ENCODE measurements around the gene PDSS2. TPM values are rescaled to one million over a fixed set of nuclear protein-coding genes. Genes with fewer than 3 reads are reported as not detected.

Gene PDSS2
- total and polyA plus RNA-seq, 4 donors, result 10.5 to 20.9 (median 16.0) TPM

DNA sequence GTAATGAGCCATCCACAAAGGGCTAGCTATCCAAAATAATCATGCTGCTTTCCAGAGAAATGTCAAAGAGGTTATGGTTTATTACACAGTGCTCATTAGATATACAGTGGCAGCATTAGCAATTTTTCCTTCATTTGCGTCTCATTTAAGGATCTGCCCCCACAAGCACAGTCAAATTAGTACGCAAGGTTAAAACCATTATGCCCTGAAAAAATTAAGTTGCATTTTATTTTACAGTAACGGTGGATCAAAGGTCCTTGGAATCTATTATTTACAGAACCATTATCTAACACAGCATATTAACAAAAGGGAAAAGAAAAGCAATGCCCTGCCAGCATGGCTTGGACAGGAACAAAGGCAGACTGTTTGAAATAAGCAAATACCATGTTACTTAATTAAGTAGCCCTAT, 144.8 kb downstream of the PDSS2 start:
- no peaks in the 10 kb centered on the region for H3K36me3 ChIP-seq (ENCODE audit: control insufficient read depth in 4 of 4, insufficient read depth in 3 of 4, low read depth in 1 of 4, low read length in 3 of 4)
- H3K4me3 ChIP-seq (ENCODE audit: low read depth in 1 of 3, low read length in 3 of 3), result no peak overlapping the region
- 73% methylated on average over 3 of the region's 3 CpGs for WGBS

DNA sequence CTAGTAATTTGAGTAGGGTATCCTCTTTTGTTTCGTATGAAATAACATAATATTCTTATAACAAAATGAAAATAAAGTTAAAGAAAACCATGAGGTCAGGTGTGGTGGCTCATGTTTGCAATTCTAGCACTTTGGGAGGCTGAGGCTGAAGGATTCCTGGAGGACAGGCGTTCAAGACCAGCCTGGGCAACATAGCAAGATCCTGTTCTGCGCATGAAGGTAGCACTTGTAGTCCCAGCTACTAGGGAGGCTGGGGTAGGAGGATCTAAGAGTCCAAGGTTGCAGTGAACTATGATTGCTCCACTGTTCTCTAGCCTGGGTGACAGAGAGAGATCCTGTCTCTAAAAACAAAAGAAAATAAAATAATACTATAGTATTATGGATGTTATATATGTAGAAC, 145.6 kb downstream of the PDSS2 start:
- Histone ChIP-seq H3K9ac (ENCODE audit: low read depth in 1 of 2, low read length in 2 of 2) (no peak overlapping the region), H3K36me3 (ENCODE audit: control insufficient read depth in 4 of 4, insufficient read depth in 3 of 4, low read depth in 1 of 4, low read length in 3 of 4) (no peaks in the 10 kb centered on the region), H3K27ac (ENCODE audit: low read depth in 1 of 2, low read length in 2 of 2) (no peak overlapping the region), H3K27me3 (ENCODE audit: control insufficient read depth in 4 of 4, insufficient read depth in 4 of 4, low read length in 3 of 4) (no peaks in the 10 kb centered on the region), H3K4me1 (ENCODE audit: control insufficient read depth in 4 of 4, insufficient read depth in 4 of 4, low read length in 3 of 4) (peaks cover 0 to 8% (median 3%) of the 10 kb centered on the region in 4 donors), H3K9me3 (ENCODE audit: control insufficient read depth in 4 of 4, low read length in 3 of 4) (no peaks in the 10 kb centered on the region), H3K4me3 (ENCODE audit: low read depth in 1 of 3, low read length in 3 of 3) (no peak overlapping the region)
- 98% methylated on average over 3 of the region's 3 CpGs for WGBS
- DNase-seq (ENCODE audit: low spot score), result no peak
- TF ChIP-seq GABPA (IDR thresholded peaks at IDR 0.05 in 1 of 2, conservative IDR thresholded peaks at IDR 0.05 in 1 of 2) (no peak), SP1 (IDR thresholded peaks at IDR 0.05) (no peak), JUND (IDR thresholded peaks at IDR 0.05) (no peak), RAD21 (IDR thresholded peaks at IDR 0.05) (no peak)
- TF ChIP-seq, protein P1, sequence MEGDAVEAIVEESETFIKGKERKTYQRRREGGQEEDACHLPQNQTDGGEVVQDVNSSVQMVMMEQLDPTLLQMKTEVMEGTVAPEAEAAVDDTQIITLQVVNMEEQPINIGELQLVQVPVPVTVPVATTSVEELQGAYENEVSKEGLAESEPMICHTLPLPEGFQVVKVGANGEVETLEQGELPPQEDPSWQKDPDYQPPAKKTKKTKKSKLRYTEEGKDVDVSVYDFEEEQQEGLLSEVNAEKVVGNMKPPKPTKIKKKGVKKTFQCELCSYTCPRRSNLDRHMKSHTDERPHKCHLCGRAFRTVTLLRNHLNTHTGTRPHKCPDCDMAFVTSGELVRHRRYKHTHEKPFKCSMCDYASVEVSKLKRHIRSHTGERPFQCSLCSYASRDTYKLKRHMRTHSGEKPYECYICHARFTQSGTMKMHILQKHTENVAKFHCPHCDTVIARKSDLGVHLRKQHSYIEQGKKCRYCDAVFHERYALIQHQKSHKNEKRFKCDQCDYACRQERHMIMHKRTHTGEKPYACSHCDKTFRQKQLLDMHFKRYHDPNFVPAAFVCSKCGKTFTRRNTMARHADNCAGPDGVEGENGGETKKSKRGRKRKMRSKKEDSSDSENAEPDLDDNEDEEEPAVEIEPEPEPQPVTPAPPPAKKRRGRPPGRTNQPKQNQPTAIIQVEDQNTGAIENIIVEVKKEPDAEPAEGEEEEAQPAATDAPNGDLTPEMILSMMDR (IDR thresholded peaks at IDR 0.05; ENCODE audit: low read depth, low read length, missing input control), result no peak
- TF ChIP-seq, protein P2, sequence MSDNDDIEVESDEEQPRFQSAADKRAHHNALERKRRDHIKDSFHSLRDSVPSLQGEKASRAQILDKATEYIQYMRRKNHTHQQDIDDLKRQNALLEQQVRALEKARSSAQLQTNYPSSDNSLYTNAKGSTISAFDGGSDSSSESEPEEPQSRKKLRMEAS (IDR thresholded peaks at IDR 0.05), result no peak

More for the DNA sequence above, 144.8 kb downstream of the PDSS2 start:
- Histone ChIP-seq H3K4me1 (ENCODE audit: control insufficient read depth in 4 of 4, insufficient read depth in 4 of 4, low read length in 3 of 4) (peaks cover 0 to 8% (median 3%) of the 10 kb centered on the region in 4 donors), H3K9me3 (ENCODE audit: control insufficient read depth in 4 of 4, low read length in 3 of 4) (no peaks in the 10 kb centered on the region), H3K9ac (ENCODE audit: low read depth in 1 of 2, low read length in 2 of 2) (no peak overlapping the region), H3K27me3 (ENCODE audit: control insufficient read depth in 4 of 4, insufficient read depth in 4 of 4, low read length in 3 of 4) (no peaks in the 10 kb centered on the region), H3K27ac (ENCODE audit: low read depth in 1 of 2, low read length in 2 of 2) (no peak overlapping the region)
- no peak for DNase-seq (ENCODE audit: low spot score)
- TF ChIP-seq, protein P3, sequence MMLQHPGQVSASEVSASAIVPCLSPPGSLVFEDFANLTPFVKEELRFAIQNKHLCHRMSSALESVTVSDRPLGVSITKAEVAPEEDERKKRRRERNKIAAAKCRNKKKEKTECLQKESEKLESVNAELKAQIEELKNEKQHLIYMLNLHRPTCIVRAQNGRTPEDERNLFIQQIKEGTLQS (IDR thresholded peaks at IDR 0.05), result no peak
- TF ChIP-seq NR2F2 (IDR thresholded peaks at IDR 0.05), result no peak
- TF ChIP-seq, protein P2 (IDR thresholded peaks at IDR 0.05), result no peak
- TF ChIP-seq SP1 (IDR thresholded peaks at IDR 0.05), result no peak
- no peak for TF ChIP-seq YY1 (IDR thresholded peaks at IDR 0.05)
- TF ChIP-seq, protein P4, sequence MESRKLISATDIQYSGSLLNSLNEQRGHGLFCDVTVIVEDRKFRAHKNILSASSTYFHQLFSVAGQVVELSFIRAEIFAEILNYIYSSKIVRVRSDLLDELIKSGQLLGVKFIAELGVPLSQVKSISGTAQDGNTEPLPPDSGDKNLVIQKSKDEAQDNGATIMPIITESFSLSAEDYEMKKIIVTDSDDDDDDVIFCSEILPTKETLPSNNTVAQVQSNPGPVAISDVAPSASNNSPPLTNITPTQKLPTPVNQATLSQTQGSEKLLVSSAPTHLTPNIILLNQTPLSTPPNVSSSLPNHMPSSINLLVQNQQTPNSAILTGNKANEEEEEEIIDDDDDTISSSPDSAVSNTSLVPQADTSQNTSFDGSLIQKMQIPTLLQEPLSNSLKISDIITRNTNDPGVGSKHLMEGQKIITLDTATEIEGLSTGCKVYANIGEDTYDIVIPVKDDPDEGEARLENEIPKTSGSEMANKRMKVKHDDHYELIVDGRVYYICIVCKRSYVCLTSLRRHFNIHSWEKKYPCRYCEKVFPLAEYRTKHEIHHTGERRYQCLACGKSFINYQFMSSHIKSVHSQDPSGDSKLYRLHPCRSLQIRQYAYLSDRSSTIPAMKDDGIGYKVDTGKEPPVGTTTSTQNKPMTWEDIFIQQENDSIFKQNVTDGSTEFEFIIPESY (IDR thresholded peaks at IDR 0.05), result no peak
- no peak for TF ChIP-seq JUND (IDR thresholded peaks at IDR 0.05)
- TF ChIP-seq HNF4A (conservative IDR thresholded peaks at IDR 0.05), result no peak
- no peak for TF ChIP-seq HNF4G (IDR thresholded peaks at IDR 0.05)
- TF ChIP-seq, protein P1 (IDR thresholded peaks at IDR 0.05; ENCODE audit: low read depth, low read length, missing input control), result no peak
